HG03139 (cell line): ENCODE data around the gene MCF2L.
"Not testable (repeated sequence)": the region's sequence is repeated elsewhere in the genome, so short reads cannot be mapped to it uniquely, and the experiment has no call there.

ENCODE experiments used
- ATAC-seq: cut with Tn5 transposase; IDR thresholded peaks from one replicate; pipeline ENCODE4 v1.9.1; 2021; ENCODE audit not compliant: unreplicated experiment

Gene MCF2L

DNA sequence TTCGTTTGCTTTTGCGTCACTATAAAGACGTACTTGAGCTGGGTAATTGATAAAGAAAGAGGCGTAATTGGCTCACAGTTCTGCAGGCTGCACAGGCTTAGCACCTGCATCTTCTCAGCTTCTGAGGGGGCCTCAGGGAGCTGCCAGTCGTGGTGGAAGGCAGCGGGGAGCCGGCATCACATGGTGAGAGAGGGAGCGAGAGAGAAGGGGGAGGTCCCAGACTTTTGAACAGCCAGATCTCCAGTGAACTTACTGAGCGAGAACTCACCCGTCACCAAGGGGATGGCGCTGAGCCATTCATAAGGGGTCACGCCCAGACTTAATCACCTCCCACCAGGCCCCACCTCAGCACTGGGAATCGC is 77.8 kb downstream of the MCF2L start:
- ATAC-seq: no peak

DNA sequence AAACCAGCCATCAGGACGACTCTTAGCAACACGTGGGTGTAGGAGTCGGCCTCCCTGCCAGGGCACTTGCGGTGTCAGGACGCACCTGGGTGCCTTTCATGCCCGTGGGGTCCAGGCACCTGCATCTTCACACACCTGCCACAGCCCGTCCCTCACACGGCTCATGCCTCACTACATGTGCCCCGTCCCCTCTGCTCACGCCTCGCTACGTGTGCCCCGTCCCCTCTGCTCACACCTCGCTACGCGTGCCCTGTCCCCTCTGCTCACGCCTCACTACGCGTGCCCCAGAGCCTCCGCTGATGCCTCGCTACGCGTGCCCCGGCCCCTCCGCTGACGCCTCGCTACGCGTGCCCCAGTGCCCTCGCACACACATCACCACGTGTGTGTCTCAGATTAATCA is 78.6 kb downstream of the MCF2L start:
- ATAC-seq: no peak

DNA sequence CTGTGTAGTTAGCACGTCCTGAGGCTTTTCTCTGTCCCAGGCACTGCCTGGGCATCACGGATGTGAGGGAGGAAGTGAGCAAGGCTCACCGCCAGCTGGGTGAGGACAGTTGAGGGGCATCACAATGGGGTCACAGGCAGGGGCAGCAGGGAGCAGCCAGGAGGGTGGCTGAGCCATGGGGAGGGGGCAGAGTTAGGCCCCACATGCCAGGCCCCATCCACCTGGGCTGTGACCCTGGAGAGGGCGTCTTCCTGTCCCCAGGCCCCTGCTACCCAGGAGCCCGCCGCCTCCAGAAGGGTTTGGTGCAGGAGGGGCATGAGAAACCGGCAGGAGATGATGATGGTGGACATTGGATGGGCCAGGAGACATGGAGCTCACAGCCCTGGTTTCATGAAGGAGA is 79.8 kb downstream of the MCF2L start:
- ATAC-seq: no peak

DNA sequence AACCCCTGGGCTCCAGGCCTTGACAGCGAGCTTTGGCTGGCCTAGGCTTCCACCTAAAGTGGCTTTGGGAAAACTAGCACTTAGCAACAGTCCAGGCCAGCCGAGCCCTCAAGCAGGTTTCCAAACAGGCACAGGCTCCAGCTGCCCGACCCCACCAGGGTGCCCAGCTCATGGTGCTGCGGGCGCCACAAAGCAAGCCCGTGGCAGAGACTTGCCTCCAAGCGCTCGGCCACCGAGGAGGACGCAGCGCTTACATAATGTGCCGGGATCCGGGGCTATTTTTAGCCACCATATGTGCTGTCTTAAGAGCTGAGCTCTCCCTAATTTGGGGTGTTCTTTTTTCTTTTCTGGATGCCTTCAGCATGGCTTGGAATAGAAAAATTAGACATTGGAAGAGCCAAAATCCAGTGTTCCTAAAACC is 80.5 kb downstream of the MCF2L start:
- no peak for ATAC-seq

DNA sequence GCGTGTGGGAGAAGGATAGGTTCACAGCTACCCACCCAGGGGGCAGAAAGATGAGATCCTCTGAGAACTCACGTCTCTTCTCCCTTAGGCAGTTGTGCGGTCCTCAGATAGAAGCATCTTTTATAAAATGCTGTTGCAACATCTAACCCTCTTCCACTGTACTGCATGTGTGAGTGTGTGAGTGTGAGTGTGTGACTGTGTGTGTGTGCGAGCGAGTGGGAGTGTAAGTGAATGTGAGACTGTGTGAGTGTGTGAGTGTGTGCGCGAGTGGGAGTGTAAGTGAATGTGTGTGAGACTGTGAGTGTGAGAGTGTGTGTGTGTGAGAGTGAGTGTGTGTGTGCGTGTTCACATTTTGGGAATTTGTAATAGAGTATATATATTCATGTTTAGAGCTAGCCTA is 81.0 kb downstream of the MCF2L start:
- no peak for ATAC-seq

DNA sequence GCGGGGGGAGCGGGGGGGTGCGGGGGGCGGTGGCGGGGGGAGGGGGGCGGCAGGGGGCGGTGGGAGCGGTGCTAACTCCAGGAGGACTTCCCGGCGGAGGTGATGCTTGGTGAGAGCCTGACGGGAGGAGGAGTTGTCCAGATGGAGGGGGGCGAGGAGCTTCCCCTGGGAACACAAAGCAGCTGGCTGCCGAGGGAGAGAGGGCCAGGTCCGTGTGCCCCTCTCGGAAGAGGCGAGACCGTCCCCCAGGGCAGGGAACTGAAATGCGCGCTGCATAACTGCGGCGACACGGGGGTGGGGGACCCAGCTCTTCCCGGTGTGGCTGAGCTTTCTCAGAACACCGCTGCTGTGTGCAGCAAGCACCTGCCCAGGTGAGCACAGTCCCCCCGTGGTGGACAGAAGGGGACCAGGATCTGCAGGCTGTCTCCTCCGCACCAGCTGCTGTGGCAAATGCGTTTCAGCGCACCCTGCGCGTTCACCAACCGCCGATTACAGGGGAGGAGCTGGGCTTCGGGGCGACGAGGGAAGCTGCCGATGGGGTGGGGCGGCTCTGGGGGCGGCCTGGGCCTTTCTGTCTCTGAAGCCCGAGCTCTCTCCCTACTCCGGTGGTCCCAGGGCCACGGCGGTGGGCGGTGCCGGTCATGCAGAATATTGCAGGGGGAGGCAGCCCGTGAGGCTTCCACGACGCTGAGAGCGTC is 81.9 kb downstream of the MCF2L start:
- ATAC-seq: no peak

DNA sequence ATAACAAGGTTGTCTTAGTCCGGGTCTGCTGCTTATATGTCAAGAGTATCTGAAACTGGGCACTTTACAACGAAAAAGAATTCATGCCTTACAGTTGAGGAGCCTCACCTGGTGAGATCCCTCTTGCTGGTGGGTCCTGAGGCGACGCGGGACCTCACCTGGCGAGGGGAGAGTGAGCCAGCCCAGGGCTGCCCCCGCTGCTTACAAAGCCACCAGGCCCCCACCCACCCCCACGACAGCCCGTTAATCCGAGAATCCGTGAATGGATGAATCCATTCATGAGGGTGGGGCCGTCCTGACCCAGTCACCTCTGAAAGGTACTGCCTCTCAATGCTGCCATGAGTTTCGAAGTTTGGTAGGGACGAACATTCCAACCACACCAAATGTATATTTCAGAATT is 82.6 kb downstream of the MCF2L start:
- ATAC-seq: no peak

DNA sequence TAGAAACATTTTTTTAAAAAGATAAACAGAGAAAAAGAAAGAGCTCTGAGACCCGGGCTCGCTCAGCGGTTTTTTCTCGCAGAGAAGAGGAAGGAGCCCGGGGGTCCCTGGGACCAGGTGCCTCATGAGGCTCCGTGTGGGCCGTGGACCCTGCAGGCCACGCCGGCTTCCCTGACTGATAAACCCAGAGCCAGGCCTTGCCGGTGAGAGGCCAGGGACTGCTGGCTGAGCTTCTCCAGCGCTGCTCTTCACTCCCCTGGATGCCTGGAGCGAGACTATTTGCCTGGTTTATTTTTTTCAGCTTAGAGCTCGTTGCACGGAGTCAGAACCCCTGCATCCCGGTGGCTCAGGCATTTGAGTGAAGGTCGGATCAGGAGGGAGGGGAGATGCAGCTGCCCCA is 83.2 kb downstream of the MCF2L start:
- no peak for ATAC-seq

DNA sequence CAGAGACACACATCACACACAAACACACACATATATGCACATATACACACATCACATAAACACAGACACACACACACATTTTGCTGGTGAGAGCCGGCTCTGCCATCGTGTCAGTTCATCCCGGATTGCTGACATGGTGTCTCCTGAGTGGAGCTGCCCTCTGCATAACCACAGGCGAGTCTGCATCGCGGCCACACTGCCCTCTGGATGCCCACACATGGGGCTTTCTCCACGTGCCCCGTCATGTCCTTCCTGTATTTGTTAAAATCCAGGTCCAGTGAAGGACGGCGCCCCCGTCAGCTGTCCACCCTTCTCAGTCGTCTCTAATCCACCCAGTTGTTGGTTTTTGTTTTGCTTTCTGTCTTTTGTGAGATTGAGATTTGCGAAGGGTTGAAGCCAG is 84.0 kb downstream of the MCF2L start:
- no peak for ATAC-seq

DNA sequence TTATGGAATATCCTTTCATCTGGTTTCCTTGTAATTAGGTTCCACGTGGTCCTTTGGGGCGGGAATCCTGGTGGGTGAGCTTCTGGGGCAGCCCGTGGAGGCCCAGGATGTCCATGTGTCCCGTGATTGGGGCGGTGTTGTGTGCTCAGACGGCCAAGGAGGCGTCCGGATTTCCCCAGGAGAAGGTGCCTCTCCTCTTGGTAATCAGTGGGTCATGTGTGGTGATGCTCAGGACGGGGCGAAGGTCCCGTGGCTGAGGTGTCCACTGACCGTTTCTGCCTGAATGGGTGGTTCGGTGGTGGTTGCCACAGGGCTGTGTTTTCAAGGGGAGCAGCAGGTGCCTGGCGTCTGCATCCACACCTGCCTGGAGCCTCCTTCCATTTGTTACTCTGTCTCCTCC is 84.4 kb downstream of the MCF2L start:
- ATAC-seq: no peak

DNA sequence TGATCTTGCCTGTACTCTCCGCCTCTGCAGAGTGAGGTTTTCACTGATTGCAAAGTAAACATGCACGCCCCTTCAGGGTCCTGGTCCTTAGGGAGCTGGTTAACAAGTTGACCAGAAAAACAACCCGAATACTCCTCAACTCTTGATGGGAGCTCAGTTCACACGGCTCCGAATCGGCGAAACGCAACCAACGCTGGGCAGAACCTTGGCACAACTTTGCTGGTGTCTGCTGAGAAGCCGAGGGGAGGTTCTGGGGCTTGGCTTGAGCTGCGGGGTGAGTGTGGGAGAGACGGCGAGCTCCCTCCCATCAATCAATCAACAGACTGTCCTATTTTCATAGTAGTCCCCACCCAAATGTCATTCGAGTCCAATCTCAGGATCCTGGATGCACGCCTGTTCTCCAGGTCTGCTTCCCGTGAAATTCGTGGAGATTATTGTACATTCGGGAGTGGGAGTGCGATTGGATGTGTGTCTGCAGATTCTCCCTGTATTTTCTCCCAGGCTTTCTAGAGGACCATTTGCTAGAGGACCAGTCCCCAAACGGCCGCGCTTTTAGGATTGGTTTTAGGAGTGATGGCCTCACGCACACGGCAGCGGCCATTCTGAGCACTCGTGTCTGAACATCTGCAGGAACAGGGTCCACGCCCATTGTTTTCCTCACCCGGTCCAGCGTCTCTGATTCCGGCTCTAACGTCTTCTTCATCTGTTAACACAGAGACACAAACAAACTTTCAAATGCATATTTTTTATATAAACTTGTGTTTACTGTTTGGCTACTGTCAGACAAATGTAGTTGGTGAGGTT is 85.0 kb downstream of the MCF2L start:
- no peak for ATAC-seq

DNA sequence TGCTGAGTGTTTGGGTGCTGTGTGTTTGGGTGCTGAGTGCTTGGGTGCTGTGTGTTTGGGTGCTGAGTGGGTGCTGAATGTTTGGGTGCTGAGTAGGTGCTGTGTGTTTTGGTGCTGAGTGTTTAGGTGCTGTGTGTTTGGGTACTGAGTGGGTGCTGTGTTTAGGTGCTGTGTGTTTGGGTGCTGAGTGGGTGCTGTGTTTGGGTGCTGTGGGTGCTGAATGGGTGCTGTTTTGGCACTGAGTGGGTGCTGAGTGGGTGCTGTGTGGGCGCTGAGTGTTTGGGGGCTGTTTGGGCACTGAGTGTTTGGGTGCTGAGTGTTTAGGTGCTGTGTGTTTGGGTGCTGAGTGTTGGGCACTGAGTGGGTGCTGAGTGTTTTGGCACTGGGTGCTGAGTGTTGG is 88.1 kb downstream of the MCF2L start:
- no peak for ATAC-seq

DNA sequence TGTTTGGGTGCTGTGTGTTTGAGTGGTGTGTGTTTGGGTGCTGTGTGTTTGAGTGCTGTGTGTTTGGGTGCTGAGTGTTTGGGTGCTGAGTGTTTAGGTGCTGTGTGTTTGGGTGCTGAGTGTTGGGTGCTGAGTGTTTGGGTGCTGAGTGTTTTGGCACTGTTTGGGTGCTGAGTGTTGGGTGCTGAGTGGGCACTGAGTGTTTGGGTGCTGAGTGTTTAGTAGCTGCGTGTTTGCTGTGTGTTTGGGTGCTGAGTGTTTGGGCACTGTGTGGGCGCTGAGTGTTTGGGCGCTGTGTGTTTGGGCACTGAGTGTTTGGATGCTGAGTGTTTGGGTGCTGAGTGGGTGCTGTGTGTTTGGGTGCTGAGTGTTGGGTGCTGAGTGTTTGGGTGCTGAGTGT is 88.5 kb downstream of the MCF2L start:
- not testable (repeated sequence) for ATAC-seq

DNA sequence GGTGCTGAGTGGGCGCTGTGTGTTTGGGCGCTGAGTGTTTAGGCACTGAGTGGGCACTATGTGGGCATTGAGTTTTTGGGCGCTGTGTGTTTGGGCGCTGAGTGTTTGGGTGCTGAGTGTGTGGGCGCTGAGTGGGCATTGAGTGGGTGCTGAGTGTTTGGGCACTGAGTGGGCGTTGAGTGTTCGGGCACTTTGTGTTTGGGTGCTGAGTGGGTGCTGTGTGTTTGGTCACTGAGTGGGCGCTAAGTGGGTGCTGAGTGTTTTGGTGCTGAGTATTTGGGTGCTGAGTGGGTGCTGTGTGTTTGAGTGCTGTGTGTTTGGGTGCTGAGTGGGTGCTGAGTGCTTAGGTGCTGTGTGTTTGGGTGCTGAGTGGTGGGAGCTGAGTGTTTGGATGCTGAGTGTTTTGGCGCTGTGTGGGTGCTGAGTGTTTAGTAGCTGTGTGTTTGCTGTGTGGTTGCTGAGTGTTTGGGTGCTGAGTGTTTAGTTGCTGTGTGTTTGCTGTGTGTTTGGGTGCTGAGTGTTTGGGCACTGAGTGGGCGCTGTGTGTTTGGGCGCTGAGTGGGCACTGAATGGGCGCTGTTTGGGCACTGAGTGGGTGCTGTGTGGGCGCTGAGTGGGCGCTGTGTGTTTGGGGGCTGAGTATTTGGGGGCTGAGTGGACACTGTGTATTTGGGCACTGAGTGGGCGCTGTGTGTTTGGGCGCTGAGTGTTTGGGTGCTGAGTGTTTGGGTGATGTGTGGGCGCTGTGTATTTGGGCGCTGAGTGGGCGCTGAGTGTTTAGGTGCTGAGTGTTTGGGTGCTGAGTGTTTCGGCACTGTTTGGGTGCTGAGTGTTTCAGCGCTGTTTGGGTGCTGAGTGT is 89.3 kb downstream of the MCF2L start:
- no peak for ATAC-seq

DNA sequence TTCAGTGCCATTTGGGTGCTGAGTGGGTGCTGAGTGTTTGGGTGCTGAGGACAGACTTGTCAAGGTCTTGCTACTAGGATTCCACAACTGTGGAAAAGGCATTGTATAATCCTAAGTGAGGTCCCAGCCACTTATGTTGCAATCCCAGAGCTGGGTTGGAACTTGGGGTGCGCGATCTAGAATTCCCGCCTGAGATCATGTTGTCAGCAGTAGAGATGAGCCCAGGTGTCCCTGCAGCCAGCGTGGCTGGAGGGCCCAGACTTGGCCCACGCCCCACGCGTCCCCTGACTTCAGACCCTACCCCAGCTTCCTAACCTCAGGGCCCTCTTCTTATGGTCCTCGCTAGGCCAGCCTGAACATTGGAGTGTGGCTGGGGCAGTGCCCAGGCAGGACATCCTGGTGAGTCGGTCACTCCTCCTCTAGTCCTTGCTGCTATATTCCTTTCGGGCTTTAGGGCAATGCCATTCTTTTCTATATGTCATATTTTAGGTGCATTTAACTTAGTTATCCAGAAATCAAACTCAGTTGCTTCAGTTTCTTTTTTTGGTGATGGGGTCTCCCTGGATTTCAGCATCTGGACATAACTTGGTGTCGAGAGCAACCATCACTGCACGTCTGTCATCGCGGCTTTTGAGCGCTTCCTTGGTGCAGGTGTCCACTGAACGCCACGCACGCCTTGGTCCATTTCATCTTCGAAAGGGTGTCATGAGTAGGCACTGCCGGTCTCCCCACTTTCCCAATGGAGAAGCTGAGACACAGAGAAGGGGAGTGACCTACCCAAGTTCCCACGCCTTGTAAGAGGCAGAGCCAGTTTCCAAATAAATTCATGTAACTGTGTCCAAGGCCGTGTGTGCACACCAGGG is 90.2 kb downstream of the MCF2L start:
- ATAC-seq: no peak

DNA sequence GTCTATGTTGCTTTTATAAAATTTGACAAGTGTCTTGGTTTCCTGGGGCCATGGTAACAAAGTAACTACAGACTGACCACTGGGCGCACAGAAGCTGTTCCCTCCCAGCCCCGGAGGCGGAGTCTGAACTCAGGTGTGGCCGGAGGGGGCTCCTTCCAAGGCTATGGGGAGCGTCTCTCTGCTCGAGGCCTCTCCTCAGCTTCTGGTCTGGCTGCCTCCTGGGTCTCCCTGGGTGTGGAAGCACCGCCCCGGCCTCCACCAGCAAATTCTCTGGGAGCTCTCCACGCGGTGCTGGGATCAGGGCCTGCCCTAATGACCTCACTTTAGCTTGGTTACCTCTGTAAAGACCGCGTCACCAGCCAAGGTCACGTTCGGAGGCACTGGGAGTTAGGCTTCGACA is 90.9 kb downstream of the MCF2L start:
- ATAC-seq: no peak

DNA sequence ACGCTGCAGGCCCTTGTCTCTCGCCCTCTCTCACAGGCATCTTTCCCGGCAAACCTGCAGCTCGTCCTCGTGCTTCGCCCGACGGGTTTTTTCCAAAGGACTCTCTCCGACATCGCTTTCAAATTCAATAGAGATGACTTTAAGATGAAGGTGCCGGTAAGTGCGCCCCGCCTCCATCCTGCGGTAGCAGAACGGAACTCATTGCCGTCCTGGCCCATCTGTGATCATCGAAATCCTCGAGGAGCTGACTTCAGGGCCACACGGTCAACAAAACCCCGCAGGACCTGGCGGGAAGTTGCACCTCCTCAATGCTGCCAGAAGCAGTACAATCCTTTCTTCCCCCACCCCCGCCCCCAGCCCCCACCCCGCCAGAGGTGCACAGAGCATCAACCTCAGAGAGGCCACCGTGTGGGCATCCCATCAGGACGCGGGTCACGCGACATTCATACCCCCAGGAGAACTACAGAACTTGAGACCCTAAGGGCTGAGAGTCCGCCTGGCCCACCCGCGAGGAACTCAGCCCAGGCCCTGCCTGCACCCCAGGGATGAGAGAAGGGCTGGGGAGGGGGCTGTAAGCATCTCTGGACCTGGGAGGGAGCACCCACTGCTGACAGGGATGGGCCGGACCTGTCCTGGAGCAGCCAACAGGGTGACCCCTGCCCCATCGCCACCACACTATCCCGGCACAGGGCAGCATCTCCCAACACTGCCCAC is 91.7 kb downstream of the MCF2L start:
- ATAC-seq: no peak

DNA sequence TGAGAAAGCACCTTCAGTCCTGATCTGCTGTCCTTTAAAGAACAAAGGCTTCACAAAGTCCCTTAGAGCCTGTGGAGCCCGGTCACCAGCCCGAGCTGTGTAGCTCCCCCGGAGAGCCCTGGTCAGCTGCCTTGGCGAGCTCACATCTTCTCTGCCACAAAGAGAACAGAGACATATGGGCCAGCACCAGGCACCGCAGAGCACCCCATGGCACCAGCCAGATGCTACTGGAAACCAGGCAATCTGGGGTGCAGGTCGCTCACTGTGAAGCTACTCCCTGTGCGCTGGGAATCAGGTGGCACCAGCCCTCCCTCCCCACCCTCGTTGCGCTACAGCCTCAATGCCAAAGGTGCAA is 92.2 kb downstream of the MCF2L start:
- no peak for ATAC-seq

DNA sequence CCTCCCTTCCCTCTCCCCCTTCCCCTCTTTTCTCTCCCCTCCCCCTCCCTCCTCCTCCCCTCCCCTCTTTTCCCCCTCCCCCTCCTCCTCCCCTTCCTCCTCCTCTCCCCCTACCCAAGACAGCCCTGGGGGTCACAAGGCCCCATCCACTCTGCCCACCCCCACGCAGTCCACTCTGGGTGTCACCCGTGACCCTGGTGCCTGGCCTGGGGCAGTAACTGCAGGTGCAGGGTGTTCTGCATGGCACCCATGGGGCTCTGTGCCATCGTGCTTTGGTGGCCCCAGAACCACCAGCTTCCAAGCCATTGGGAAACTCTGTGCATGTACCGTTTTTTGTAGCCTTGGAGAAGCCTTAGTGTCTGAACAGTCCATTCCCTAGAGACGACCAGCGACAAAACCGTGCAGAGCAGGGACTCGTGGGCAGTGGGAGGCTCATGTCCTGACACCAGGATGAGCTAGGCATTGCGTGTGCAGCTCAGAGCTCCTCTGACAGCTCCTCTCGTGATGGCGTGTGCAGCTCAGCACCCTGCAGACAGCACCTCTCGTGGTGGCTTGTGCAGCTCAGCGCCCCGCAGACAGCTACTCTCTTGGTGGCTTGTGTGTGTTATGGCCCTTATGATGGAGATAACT is 92.9 kb downstream of the MCF2L start:
- no peak for ATAC-seq

DNA sequence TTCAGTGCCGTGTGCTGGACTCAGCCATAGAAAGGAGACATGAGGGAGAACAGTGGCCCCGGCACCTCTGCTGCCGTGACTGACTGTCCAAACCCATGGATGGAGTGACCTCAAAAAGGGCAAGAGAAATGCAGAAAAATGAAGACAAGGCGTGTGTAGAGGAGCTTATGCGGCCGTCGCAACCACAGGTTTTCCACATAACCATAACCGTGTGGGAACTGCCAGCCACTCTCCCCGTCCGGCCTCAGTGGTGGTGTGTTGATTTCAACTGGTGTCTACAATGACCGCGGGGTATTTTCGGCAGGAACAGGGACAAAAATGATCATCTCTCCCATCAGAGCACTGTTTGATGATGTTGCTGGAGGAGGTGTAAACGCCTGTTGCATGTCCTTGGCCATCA is 93.7 kb downstream of the MCF2L start:
- ATAC-seq: no peak
